Measurements from ENCODE around the gene GSTCD.
"Not testable (repeated sequence)": the region's sequence is repeated elsewhere in the genome, so short reads cannot be mapped to it uniquely, and the experiment has no call there.

Gene GSTCD

DNA sequence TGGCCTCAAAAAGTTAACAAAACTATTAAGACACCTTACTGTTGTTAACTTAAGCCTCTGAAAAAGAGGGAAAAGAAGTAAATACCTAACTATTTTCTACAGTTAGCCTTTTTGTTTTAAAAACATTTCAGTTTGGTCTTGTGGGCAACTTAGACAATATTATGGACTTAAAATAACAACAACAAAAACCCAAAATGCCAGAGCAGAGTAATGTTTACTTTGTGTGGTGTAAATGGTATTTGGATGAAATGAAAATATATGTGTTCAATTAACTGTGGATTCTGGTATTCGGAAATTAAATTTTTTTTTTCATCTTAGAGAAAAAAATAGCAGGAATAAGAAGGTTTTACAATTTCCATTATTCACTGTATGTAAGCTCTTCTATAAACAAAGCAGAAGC lies 107.1 kb downstream of the GSTCD start:
- no peak for DNase-seq

DNA sequence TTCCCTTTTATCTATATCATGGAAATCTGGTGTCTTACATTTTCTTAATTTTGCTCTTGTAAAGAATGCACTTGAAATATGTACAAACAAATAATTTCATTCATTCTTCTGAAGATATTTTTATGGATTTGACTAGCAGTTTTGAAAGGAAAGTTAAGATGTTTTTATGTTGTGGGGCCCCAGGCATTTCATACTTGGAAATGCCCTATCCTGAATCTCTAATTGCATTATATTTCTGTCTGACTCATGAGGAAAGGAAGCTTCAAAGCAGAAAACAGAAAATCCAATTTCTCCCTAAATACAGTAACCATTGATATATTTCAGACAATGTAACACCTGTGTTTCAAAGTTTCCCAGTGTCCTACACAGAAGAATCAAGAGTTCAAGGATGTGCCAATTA lies 113.5 kb downstream of the GSTCD start:
- no peak for DNase-seq

DNA sequence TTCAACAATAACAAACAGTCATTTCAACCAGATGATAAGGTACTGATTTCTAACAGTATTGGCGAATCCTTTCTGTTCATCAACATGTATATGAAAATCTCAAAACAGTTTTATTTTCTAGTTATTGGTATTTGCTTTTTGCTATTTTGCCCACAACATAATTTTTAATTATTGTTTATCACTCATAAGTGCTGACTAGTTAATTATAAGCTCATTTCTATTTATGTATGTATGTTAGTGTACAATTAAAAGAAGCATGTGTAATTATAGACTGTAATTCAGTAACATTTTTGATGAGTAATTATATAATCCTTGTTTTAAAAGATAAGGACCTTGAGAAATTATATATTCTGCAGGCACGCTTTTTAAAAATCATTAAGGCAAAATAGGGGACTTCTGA lies 119.5 kb downstream of the GSTCD start:
- no peak for DNase-seq

DNA sequence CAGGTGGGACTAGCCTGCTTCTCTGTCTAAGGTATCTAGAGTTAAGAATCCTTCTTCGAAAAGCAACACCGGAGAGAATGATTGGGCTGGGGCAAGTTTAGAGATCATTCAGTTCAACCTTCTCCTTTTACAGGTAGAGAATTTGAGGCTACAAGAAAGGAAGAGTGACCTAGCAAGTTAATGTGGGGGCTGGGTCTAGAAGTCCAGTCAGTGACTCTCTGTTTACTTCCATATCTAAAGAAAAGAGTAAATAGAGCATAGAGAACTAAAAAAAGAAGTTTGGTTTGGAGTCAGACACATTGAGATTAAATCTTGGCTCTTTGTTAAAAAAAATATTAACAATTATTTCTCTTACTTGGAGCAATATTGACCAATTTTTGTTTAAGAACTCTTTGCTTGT lies 122.6 kb downstream of the GSTCD start:
- no peak for DNase-seq

DNA sequence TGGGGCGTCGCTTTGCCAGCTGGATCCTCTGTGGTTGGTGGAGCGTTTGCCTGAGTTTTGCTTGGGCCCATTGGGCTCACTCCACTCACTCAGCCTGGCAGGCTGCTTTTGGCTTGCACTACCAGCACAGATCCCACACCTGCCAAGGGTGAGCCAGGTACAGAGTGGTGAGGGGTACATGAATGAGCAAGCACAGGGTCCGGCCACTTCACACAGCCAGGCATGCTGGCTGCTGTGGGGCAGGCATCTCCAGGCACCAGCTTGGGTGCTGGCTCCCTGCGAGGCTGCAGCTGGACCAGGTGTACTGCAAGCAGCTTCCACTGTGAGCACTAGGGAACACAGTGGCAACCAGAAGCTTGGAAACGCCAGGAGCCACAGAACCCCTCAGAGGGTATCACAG lies 126.6 kb downstream of the GSTCD start:
- DNase-seq = no peak

DNA sequence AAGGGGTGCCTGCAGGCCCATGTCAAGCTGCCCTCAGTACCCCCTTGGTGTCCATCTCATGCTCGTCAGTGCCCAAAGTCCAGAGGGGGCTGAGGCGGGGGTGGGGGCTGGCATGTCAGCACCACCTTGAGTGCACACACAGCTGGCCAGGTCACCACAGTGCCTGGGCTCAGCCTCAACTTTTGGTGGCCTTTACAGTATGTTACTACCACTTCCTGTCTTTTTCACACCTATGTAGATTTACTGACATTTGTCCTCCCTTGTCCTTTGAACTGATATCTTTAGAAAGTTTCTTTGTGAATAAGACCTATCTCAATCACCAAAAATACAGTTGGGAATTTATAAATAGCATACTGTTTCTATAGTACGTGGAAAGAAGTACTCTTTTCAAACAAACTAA lies 128.0 kb downstream of the GSTCD start:
- DNase-seq = no peak

DNA sequence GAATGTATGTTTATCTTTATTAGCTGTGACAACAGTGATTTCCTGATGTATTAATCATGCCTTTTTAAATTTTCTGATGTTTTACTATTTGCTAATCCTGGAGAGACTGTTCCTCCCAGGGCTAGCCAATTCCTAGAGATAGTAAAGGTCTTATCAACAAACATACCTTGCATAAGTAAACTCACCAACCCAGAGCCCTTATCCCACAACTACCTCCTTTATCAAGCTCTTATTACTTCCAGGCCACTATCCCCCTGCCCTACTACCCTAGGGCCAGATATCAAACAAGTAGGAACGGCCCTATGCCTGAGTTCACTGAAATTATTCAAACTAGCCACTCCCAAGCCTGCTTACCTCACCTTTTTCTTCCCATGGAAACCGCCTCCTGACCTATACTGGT lies 128.5 kb downstream of the GSTCD start:
- no peak for DNase-seq

DNA sequence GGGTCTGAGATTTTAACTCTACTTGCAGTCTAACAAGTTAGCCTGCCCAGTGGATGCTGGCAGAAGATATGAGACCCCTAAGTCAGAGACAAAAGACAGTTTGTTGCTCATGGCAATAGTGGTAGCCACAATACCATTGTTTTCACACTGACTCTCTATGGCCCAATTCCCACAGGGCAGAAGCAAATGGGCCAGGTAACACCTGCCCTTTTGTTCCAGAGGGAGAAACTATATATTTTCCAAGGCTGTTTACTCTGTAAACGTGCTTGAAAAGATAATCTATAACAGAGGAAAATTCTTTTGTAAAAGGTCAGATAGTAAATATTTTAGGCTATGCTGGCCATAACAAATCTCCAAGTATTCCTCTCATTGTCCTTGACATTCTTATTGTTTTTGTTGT lies 129.5 kb downstream of the GSTCD start:
- no peak for DNase-seq

DNA sequence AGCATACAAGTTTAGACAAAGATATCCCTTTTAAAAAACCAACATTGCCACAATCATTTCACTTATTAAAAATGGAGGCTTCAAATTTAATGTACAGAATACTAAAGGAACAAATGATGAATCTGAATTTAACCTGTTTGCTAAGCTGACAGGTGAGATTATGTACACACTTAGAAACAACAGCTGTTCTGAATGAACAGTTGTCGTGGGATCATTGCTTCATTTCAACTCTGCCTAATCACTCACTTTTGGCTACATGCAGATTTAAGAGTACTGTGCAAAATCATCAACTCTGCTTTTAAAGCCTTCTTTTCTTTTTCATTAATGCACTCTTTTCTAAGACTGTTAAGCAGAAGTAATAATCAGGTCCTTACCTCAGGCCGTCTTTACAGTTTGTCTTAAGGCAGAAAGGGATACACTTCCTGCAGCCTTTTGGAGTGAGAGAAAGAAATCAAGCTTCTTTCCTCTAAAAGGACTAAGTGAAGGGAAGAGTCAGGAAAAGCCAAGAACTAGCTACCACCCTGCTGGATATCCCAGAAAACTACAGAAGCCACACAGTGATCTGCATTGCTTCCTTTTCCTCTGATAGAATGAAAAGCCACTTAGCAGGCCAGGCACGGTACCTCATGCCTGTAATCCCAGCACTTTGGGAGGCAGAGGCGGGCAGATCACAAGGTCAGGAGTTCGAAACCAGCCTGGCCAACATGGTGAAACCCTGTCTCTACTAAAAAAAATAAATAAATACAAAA lies 132.0 kb downstream of the GSTCD start:
- no peak for DNase-seq

DNA sequence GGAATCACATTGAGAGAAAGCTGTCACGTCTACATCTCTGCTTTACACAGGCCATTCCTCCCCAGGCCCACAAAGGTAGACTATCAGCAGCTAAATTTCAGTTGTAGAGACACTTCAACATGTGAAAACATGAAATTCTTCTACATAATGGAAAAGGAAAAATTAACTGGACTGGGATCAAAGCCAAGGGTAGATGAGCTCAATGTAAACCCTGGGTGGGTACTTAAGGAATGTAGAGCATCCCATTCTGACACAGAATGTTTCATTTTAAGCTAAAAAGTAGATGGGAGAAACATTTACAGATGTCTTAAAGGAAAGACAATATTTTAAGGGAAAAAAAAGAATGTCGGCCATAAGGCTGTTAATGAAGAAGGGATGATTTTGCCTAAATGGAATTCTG lies 135.4 kb downstream of the GSTCD start:
- DNase-seq = no peak

DNA sequence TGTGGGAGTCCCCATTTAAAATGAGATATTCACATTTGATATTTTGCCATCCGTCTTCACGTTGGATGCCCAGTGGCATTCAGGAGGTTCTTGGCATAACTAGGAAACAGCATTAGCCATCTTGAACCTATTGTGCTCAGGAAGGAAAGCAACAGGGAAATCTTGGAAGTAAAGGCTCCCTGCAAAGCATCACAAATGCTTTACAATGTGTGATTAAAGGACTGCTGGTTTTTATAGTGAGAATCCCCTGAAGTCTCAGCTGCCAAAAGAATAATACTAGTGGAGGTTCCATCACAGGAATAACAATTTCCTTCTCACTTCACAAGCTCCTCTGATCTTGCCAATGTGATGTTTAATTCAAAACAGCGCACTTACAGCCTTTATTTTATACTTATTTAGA lies 137.0 kb downstream of the GSTCD start:
- DNase-seq = no peak

DNA sequence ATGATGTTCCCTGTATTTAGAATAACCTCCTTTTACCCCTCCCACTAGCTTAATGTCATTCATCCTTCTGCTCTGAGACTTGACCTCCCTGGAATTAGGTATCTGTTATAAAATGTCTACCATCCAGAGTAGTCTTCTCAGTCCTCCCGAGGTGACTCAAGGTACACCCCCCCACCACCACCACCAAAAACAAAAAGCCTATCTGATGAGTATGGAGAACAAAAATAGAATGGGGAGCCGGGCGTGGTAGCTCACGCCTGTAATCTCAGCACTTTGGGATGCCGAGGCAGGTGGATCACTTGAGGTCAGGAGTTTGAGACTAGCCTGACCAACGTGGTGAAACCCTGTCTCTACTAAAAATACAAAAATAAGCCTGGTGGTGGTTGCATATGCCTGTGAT lies 139.8 kb downstream of the GSTCD start:
- DNase-seq = not testable (repeated sequence)

DNA sequence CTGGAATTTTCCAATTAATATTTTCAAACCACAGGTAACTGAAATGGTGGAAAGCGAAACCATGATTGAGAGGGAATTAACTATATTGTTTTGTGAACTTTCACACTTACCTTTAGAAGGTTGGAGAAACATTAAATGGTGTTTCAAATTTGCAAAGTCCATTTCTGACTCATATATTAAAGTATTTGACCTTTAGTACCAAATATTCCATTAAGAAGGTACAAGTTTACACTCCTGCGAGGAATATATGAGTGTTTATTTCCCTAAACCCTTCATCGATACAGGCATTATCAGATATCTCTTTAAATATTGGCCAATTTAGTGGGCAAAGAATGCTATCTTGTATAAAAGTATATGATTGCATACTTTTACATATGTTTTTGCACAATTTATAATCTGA lies 142.6 kb downstream of the GSTCD start:
- no peak for DNase-seq

DNA sequence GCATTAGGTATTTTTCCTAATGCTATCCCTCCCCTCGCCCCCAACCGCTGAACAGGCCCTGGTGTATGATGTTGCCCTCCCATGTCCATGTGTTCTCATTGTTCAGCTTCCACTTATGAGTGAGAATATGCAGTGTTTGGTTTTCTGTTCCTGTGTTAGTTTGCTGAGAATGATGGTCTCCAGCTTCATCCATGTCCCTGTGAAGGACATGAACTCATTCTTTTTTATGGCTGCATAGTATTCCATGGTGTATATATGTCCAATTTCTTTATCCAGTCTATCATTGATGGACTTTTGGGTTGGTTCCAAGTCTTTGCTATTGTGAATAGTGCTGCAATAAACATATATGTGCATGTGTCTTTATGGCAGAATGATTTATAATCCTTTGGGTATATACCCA lies 143.6 kb downstream of the GSTCD start:
- not testable (repeated sequence) for DNase-seq

DNA sequence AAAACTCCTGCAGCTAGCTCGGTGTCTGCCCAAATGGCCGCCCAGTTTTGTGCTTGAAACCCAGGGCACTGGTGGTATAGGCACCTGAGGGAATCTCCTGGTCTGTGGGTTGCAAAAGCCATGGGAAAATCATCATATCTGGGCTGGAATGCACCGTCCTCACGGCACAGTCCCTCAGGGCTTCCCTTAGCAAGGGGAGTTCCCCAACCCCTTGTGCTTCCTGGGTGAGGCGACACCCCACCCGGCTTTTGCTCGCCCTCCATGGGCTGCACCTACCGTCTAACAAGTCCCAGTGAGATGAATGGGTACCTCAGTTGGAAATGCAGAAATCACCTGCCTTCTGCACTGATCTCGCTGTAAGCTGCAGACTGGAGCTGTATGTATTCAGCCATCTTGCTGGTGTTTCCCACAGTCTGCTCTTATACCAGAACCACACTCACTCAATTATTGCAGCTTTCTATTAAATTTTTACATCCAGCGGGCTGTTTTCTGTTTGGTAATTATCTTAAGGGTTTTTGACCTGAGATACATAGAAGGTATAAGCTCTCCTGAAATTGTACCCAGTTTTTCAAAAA lies 150.0 kb downstream of the GSTCD start:
- no peak for DNase-seq

DNA sequence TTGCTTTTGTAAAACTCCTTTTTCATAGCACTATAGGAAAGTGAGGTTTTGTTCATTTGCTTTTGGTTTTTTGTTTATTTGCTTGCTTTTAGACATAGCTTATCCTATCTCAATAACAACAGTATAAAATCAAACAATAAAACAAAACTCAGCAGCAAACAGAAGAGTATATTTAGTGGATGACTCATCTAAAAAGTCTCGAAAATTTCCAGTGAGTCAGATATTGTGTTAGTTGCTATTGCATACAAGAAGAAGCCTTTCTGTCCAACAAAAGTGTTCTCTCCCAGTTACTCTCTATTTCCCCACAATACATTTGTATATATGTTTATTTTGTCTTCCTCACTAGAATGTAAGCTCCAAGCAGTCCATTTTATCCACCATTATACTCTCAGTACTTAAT lies 150.6 kb downstream of the GSTCD start:
- no peak for DNase-seq

DNA sequence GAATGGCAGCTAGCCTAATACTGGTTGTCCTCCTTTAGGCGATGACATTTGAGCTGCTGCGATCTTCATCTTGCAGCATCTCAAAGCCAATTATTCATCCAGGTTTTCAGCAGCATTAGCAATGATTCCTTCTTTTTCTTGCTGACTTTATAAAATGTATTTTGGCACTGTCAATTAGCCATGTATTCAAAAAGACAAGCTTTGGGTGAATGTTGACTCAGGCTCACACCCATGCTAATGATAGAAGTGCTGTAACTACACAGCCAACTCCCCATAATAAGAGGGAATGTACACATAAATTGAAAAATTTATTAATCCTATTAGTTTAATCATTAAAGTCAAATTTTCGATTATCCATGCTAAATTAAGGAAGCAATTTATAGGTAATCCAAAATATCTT lies 162.4 kb downstream of the GSTCD start:
- no peak for DNase-seq

DNA sequence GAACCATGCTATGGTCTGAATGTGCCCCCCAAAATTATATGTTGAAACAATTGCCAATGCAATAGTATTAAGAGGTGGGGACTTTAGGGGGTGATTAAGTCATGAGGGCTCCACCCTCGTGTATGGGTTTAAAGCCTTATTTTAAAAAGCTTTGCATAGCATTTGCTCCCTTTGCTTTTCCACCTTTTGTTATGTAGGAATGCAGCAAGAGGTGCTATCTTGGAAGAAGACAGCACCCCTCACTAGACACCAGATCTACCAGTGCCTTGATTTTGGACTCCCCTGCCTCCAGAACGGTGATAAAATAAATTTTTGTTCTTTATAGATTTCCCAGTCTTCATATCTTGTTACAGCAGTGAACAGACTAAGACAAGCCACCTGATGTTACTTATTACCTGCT lies 163.4 kb downstream of the GSTCD start:
- no peak for DNase-seq

DNA sequence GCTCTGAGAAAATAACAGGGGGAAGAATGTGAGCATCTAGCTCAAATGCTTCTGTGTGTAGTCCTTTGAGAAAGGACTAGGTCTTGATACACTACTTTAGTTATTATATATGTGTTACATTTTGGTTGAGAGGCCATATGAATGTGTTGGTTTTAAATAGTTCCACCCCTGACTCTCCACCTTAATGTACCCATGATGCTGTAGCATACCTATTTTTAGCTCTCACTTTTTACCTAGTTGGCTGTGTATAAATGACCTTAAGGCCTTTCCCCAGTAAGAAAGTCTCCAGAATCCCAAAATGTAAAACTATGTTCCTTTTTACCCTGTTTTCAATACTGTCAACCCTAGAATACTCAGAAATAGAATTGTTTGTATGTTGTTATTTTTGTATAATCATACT lies 166.6 kb downstream of the GSTCD start:
- no peak for DNase-seq

DNA sequence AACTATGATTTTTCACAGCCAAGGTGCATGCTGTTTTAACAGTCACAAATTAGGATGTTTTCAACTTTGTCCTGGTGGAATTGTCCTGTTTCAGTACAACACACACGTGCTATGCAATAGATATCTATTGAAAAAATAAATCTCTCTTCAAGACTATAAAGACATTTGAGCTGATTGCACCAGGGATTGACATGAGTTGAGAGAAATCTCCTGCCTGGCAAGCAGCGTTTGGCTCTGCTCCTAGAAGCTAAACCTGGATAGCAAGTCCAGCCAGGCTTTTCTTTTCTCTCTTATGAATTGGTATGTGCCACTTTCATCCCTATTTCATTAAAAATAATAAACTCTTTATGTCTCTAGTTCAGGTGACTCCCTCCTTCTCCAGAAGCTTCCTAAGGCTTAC lies 170.1 kb downstream of the GSTCD start:
- DNase-seq = no peak

DNA sequence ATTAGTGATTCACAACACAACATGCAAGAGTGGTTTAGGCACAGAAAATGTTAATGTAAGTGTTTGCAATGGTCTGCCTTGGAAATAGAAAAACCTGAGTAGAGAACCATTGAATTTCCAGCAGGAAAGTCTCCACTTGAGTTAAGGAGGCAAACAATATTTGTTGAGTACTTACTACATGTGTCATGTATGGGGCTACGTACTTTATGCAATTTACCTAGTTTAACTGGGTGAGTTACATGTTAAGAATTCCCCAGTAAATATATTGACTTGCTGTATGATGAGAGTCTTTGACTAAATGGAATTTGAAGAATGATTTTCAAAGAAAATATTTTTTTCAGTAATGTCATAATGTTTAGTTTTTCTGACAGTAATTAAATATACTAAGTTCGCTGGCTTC lies 178.9 kb downstream of the GSTCD start:
- no peak for DNase-seq

DNA sequence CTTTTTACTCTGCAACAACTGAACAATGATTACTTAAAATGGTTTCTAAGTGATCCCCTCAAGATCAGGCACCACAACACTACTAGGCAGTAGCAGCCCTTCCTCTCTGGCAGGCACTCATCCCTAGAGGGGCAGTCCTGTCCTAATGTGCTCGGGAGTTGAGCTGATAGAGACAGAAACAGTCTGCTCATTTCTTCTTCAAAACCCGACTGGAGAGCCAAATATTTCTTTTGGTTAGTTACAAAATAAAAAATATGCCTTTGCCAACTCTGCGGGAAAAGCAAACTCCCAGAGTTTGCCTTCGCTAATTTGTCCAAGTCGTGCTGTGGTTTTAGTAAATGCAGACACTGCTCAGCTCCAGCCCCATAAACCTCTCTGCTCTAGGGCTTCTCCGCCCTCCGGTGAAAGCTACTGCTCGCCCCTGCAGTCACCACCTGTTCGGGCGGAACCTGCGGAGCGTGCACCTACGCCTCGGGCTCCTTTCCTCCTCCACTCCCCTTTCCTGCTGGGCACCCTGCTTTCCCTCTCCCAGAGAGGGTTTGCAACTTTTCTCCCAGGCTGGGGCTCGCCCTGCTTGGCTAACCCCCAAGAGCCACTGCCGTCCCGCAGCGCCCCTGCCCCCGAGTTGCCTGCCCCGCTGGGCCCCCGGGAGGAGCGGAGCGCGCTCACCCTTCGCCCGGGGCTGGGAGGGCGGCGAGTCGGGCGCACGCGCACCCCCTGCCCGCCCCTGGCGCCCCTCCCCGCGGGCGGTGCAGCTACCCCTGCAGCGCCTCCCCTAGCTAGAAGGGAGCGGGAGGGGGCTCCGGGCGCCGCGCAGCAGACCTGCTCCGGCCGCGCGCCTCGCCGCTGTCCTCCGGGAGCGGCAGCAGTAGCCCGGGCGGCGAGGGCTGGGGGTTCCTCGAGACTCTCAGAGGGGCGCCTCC lies 186.3 kb downstream of the GSTCD start, which contains the start of gene NPNT:
Gene NPNT, plus strand, starts transcription at position 812 of the 923 bp plus-strand sequence. CDS start 182 bp downstream, outside the sequence.
- DNase-seq = peak; percentile 61

DNA sequence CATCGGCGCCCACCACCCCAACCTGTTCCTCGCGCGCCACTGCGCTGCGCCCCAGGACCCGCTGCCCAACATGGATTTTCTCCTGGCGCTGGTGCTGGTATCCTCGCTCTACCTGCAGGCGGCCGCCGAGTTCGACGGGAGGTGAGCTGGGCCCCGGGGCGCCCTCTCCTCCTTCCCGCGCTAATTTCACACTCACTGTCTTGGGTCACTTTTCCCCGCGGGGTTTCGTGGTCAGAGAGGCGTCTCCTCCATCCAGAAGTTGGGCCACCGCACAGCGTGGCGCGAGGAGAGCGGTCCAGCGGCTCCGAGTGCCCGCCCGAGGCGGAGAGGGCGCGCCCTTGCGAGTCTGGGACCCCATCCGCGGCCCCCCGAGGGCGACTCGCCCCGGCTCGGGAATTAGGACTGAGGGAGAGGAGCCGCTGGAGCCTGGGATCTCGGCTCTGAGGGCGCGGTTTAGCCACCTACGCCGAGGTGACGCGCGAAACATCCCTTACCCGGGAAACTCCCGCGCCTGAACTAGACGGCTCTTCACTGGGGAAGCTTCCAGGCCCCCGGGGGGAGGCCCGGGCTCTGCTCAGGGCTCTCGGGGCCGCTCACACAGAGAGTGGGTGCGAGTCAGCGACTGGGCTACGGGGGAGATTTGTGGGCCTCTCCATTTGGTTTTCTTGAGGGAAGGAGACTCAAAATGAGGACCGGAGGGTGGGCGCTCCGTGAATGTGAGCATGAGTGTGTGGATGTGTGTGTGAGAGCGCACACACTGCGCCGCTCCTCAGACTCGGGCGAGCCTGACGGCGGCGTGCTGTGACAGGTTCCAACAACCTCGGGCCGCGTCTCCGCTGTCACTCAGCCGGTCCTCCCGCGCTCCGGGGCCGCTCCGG lies 187.2 kb downstream of the GSTCD start:
- peak; percentile 47 for DNase-seq

Data from NCI-H1105 treated with DMSO at 0.1 percent for 48 hours (cell line).